H1 (cell line): ENCODE results near the gene TPRN. TPM values are rescaled to one million over a fixed set of nuclear protein-coding genes. Genes with fewer than 3 reads are reported as not detected.

Source experiments
- CREB1 ChIP-seq: IDR thresholded peaks from 2 replicates; pipeline ENCODE4 v1.6.1; 2012; ENCODE audit warnings: inconsistent platforms
- CTBP2 ChIP-seq: IDR thresholded peaks from 2 replicates; pipeline ENCODE4 v1.7.0; 2011; ENCODE audit warnings: borderline replicate concordance, mild to moderate bottlenecking, moderate library complexity, mixed read lengths, low read length; ENCODE audit not compliant: insufficient read depth, insufficient read length
- FOSL1 ChIP-seq: IDR thresholded peaks from 2 replicates; pipeline ENCODE4 v1.6.1; 2011; ENCODE audit warnings: mild to moderate bottlenecking, low read depth, low read length, moderate library complexity; ENCODE audit not compliant: insufficient read depth
- GABPA ChIP-seq: IDR thresholded peaks from 2 replicates; pipeline ENCODE4 v1.6.1; 2011; ENCODE audit warnings: mild to moderate bottlenecking, low read length, moderate library complexity, borderline replicate concordance; ENCODE audit not compliant: insufficient read depth
- HDAC2 ChIP-seq, 2 experiments: fragments of 300-600 bp in 1 of 2; sonication (generic) in 1 of 2; IDR thresholded peaks; 2 replicates each; pipeline ENCODE4 v1.6.1; 2011 to 2012; ENCODE audit warnings: low read depth in 2 of 2, low read length in 2 of 2, mild to moderate bottlenecking in 2 of 2, moderate library complexity in 2 of 2, borderline replicate concordance in 1 of 2, inconsistent platforms in 1 of 2
- JUN ChIP-seq: IDR thresholded peaks from 2 replicates; pipeline ENCODE4 v1.6.1; 2011; ENCODE audit warnings: low read depth, mild to moderate bottlenecking, improper control_type of control experiment, low read length
- JUND ChIP-seq: IDR thresholded peaks from 2 replicates; pipeline ENCODE4 v1.6.1; 2011; ENCODE audit warnings: mild to moderate bottlenecking, improper control_type of control experiment, low read length
- KDM1A ChIP-seq: fragments of 200-600, 300-600 bp; sonication (generic); IDR thresholded peaks from 2 replicates; pipeline ENCODE4 v1.7.1; 2016; ENCODE audit warnings: mild to moderate bottlenecking, low read length, borderline replicate concordance
- PHF8 ChIP-seq: fragments of 200-600 bp; sonication (generic); conservative IDR thresholded peaks from 2 replicates; pipeline ENCODE4 v1.7.1; 2012; ENCODE audit warnings: low read depth, mild to moderate bottlenecking, inconsistent platforms, low read length, moderate library complexity
- RBBP5 ChIP-seq: IDR thresholded peaks from 2 replicates; pipeline ENCODE4 v1.7.1; 2012; ENCODE audit warnings: low read depth, mild to moderate bottlenecking, inconsistent platforms, low read length, moderate library complexity, borderline replicate concordance
- RNF2 ChIP-seq: fragments of 200-900, 300-1000 bp; sonication (generic); IDR thresholded peaks from 2 replicates; pipeline ENCODE4 v1.7.1; 2016; ENCODE audit warnings: borderline replicate concordance, low read depth, mild to moderate bottlenecking, antibody characterized with exemption, low read length; ENCODE audit not compliant: poor library complexity, severe bottlenecking; ENCODE audit errors: missing control alignments
- RXRA ChIP-seq: IDR thresholded peaks from 2 replicates; pipeline ENCODE4 v1.6.1; 2011; ENCODE audit warnings: low read depth, mild to moderate bottlenecking, low read length, moderate library complexity; ENCODE audit not compliant: insufficient read depth
- SIX5 ChIP-seq: IDR thresholded peaks from 2 replicates; pipeline ENCODE4 v1.6.1; 2011; ENCODE audit warnings: mild to moderate bottlenecking, low read depth, low read length
- SRF ChIP-seq: IDR thresholded peaks from 2 replicates; pipeline ENCODE4 v1.6.1; 2011; ENCODE audit warnings: mild to moderate bottlenecking, low read depth, low read length, moderate library complexity
- TAF1 ChIP-seq: IDR thresholded peaks from 2 replicates; pipeline ENCODE4 v1.6.1; 2011; ENCODE audit warnings: mild to moderate bottlenecking, low read depth, low read length
- YY1 ChIP-seq: IDR thresholded peaks from 2 replicates; pipeline ENCODE4 v1.6.1; 2011; ENCODE audit warnings: low read depth, mild to moderate bottlenecking, low read length
- polyA plus RNA-seq, 7 experiments: library from polyadenylated mRNA; depleted of rRNA in 3 of 7; stranded (reverse) in 5 of 7; unstranded in 2 of 7; fragments of >200 nt in 5 of 7; fragments of 200-250 nt in 2 of 7; gene quantifications; 1 replicate in 5 of 7; 2 replicates in 1 of 7; 4 replicates in 1 of 7; pipeline versions ENCODE4 v1.2.1 to v1.2.3, GENCODE V29; 2011 to 2013; ENCODE audit warnings: missing spikeins in 2 of 7, mixed read lengths in 2 of 7
- total RNA-seq: library from RNA; stranded (reverse); fragmentation: NEBNext Ultra II Directional; extraction: Animal tissue kit (Norgen Biotek cat#: 25700); gene quantifications from 2 replicates; pipeline ENCODE4 v1.2.1, GENCODE V29; 2021

TPRN gene
- total and polyA plus RNA-seq, 2 of the 8 experiments (the other 6 are each of a cell fraction or from before 2014, with no cell fraction given): 9.7 to 23.2 TPM

DNA sequence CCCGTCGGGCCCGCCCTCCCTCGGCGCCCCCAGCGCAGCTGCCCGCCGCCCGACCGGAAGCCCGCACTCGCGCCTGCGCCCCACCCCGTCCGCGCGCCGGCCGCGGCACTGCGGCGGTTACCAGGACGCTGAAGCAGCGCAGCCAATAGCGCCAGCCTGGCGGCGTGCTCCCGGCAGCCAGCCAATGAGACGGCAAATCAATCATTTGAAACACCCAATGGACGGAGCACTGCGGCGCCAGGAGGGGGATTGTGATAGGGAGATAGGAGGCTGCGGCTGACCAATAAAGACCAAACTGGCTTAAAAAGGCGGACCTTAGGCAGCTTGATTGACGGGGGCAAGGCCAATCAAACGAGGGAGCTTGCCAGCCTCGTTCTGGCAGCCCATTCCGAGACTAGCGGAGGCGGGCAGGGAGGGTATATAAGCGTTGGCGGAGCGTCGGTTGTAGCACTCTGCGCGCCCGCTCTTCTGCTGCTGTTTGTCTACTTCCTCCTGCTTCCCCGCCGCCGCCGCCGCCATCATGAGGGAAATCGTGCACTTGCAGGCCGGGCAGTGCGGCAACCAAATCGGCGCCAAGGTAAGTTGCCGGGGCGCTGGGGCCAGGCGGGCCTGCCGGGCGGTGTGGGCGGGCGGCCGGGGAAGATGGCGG lies 40.4 kb upstream of the TPRN start, which contains the start of gene TUBB4B (continued):
- peak; percentile 87 for TF ChIP-seq YY1
- TF ChIP-seq CREB1: no peak; the same call in none of the 2 replicates
- no peak for TF ChIP-seq JUND
- no peak for TF ChIP-seq JUN
- TF ChIP-seq HDAC2 (IDR thresholded peaks at IDR 0.05; ENCODE audit: borderline replicate concordance in 1 of 2, low read depth in 2 of 2, low read length in 2 of 2): no peak
- TF ChIP-seq CTBP2: no peak
- peak; percentile 99 for TF ChIP-seq TAF1
- TF ChIP-seq GABPA: peak; percentile 21; the same call in 1 of the 2 replicates
- no peak; the same call in 1 of the 2 replicates for TF ChIP-seq RBBP5
- no peak for TF ChIP-seq RNF2
- TF ChIP-seq FOSL1: peak; percentile 74; the same call in 1 of the 2 replicates
- TF ChIP-seq SIX5: no peak
- TF ChIP-seq SRF: no peak
- no peak for TF ChIP-seq KDM1A
- TF ChIP-seq RXRA: no peak
- peak; percentile 85 for TF ChIP-seq PHF8
